ENCODE measurements around the gene NHERF1. TPM values are rescaled to one million over a fixed set of nuclear protein-coding genes. Genes with fewer than 3 reads are reported as not detected.

NHERF1 gene
- total and polyA plus RNA-seq, 2 of the 8 experiments (the other 6 are each of a cell fraction or from before 2014, with no cell fraction given): 92.9 to 99.2 TPM

- Histone ChIP-seq H4K91ac (replicated peaks; ENCODE audit: insufficient read length, low read length) (no peak overlapping the region), H3K36me3 (ENCODE audit: control insufficient read depth in 2 of 4, insufficient read depth in 4 of 4, low read length in 3 of 4) (peaks cover 0 to 3% (median 0%) of the 10 kb centered on the region in 4 experiments; a peak in 2 of 8 replicates), H2BK15ac (ENCODE audit: low read length) (no peak overlapping the region), H3K23ac (ENCODE audit: insufficient read length) (no peak overlapping the region), H3K14ac (ENCODE audit: insufficient read length) (no peak overlapping the region), H3K4me1 (replicated peaks in 1 of 4; ENCODE audit: control insufficient read depth in 3 of 4, insufficient read depth in 4 of 4, low read length in 3 of 4) (peaks cover 0 to 2% (median 0%) of the 10 kb centered on the region in 4 experiments; a peak in 1 of 7 replicates), H3K27me3 (replicated peaks in 1 of 4; ENCODE audit: control insufficient read depth in 3 of 4, extremely low read depth in 1 of 4, insufficient read depth in 3 of 4, low read length in 3 of 4) (peaks cover 0 to 2% (median 0%) of the 10 kb centered on the region in 4 experiments; a peak in 3 of 7 replicates), H3K4ac (replicated peaks; ENCODE audit: insufficient read length, low read depth, low read length) (no peak overlapping the region), H3K56ac (replicated peaks; ENCODE audit: insufficient read length, low read depth, low read length) (no peak overlapping the region), H3K4me2 (ENCODE audit: insufficient read depth in 1 of 2, low read depth in 2 of 2, low read length in 2 of 2) (no peak overlapping the region), H3K23me2 (ENCODE audit: low read depth, low read length) (no peaks in the 10 kb centered on the region), H2BK120ac (replicated peaks; ENCODE audit: low read depth, low read length) (no peak overlapping the region), H3K9me3 (ENCODE audit: insufficient read depth in 2 of 2, low read depth in 1 of 2, low read length in 1 of 2) (no peaks in the 10 kb centered on the region), H3K79me2 (ENCODE audit: control insufficient read depth in 1 of 2, insufficient read depth in 2 of 2, low read length in 2 of 2) (no peaks in the 10 kb centered on the region), H3K4me3 (ENCODE audit: extremely low read depth in 1 of 4, insufficient read depth in 2 of 4, low read depth in 3 of 4, low read length in 4 of 4) (no peak overlapping the region), H3K27ac (ENCODE audit: low read depth, low read length) (no peak overlapping the region), H4K5ac (ENCODE audit: insufficient read length, low read depth, low read length) (no peak overlapping the region), H2AK5ac (ENCODE audit: low read depth, low read length) (no peak overlapping the region), H2BK12ac (ENCODE audit: low read depth, low read length) (no peak overlapping the region), H2BK20ac (ENCODE audit: low read length) (no peak overlapping the region), H2AFZ (ENCODE audit: low read length) (no peak overlapping the region), H4K20me1 (replicated peaks in 1 of 2; ENCODE audit: control insufficient read depth in 1 of 2, insufficient read depth in 2 of 2, low read length in 2 of 2) (peaks cover 11 to 16% of the 10 kb centered on the region in 2 experiments), H2BK5ac (ENCODE audit: low read depth, low read length) (no peak overlapping the region), H4K8ac (ENCODE audit: extremely low read depth, insufficient read depth, low read length) (no peak overlapping the region), H3K79me1 (ENCODE audit: low read depth, low read length) (no peaks in the 10 kb centered on the region), H3K9ac (replicated peaks in 1 of 4; ENCODE audit: extremely low read depth in 1 of 4, low read depth in 3 of 4, low read length in 3 of 4) (no peak overlapping the region), H3K18ac (ENCODE audit: extremely low read depth, low read length) (no peak overlapping the region)
- ChIA-PET POLR2A (ENCODE audit: partially characterized antibody) (interaction anchor here (0.8 to 1.8 kb wide), 3 partner anchors 12 to 55 kb away, joined by 3 to 6 read pairs (median 5); partner anchors contain the start of gene FDXR), CTCF (ENCODE audit: partially characterized antibody) (interaction anchor here (0.5 to 99.6 kb wide), 4 partner anchors 0 to 388 kb away, joined by 3 to 2981 read pairs (median 1492); partner anchors contain the start of genes FDXR, GRIN2C and NAT9)
- TF ChIP-seq E2F6 (IDR thresholded peaks at IDR 0.05): no peak
- 89% methylated on average over 16 of the region's 16 CpGs; no CpG with 5 or more reads in 1 of the 2 experiments for WGBS, 2 experiments (ENCODE audit: extremely low coverage in 1 of 2, insufficient coverage in 1 of 2, insufficient read length in 1 of 2, insufficient replicate concordance in 2 of 2, low coverage in 1 of 2, low lambda C conversion rate in 2 of 2, missing lambda C conversion rate in 1 of 2)
- no peak for FAIRE-seq
- DNase-seq (ENCODE audit: low read depth in 1 of 2, low spot score in 2 of 2): no peak
These were observed 70.0 kb downstream of the NHERF1 start for GRCh38 chr17:74818291-74818938.

Data from H1 (cell line).